SK-N-SH (cell line): ENCODE measurements around the gene STARD13.

ENCODE experiments used
- CTCF ChIP-seq: fragments of 200-600 bp; sonication (generic); IDR thresholded peaks from 2 replicates; pipeline ENCODE4 v1.6.1; 2017; ENCODE audit warnings: antibody characterized with exemption, mild to moderate bottlenecking, moderate library complexity
- EP300 ChIP-seq, 2 experiments: IDR thresholded peaks; 2 replicates each; pipeline versions ENCODE4 v1.4.0 to v1.6.1; 2012; ENCODE audit warnings: borderline replicate concordance in 1 of 2, low read depth in 1 of 2, low read length in 1 of 2
- GABPA ChIP-seq: IDR thresholded peaks from 2 replicates; pipeline ENCODE4 v1.4.0; 2012; ENCODE audit warnings: low read depth, mild to moderate bottlenecking
- JUND ChIP-seq: IDR thresholded peaks from 2 replicates; pipeline ENCODE4 v1.4.0; 2012
- MXI1 ChIP-seq: IDR thresholded peaks from 2 replicates; pipeline ENCODE4 v1.6.1; 2012; ENCODE audit warnings: mild to moderate bottlenecking, low read depth, low read length, improper control_type of control experiment
- NRF1 ChIP-seq: IDR thresholded peaks from 2 replicates; pipeline ENCODE4 v1.6.1; 2012; ENCODE audit warnings: low read depth, mild to moderate bottlenecking, low read length
- PBX3 ChIP-seq: IDR thresholded peaks from 2 replicates; pipeline ENCODE4; 2012
- POLR2AphosphoS5 ChIP-seq: IDR thresholded peaks from 2 replicates; pipeline ENCODE4 v1.6.1; 2012; ENCODE audit warnings: low read depth, low read length
- RAD21 ChIP-seq: IDR thresholded peaks from 2 replicates; pipeline ENCODE4 v1.6.1; 2012; ENCODE audit warnings: mild to moderate bottlenecking, low read length
- REST ChIP-seq: IDR thresholded peaks from 2 replicates; pipeline ENCODE4 v1.6.1; 2012; ENCODE audit warnings: mild to moderate bottlenecking, low read depth, low read length, moderate library complexity
- TAF1 ChIP-seq: IDR thresholded peaks from 2 replicates; pipeline ENCODE4 v1.6.1; 2012; ENCODE audit warnings: low read depth, mild to moderate bottlenecking, low read length, moderate library complexity, borderline replicate concordance
- USF2 ChIP-seq: fragments of 150-350 bp; IDR thresholded peaks from 2 replicates; pipeline ENCODE4 v1.6.1; 2017; ENCODE audit warnings: antibody characterized with exemption, low read length, low read depth, borderline replicate concordance
- ZBTB33 ChIP-seq: IDR thresholded peaks from 2 replicates; pipeline ENCODE4 v1.4.0; 2012; ENCODE audit warnings: low read depth, borderline replicate concordance

- TF ChIP-seq CTCF (peak; percentile 96), TAF1 (no peak), RAD21 (peak; percentile 95), GABPA (no peak), POLR2AphosphoS5 (no peak), MXI1 (no peak), NRF1 (no peak), EP300 (IDR thresholded peaks at IDR 0.05; ENCODE audit: borderline replicate concordance in 1 of 2, low read depth in 1 of 2, low read length in 1 of 2) (peak in 1 of 2 experiments; percentile 17; a peak in 1 of 4 replicates), REST (no peak), USF2 (no peak), ZBTB33 (no peak), JUND (no peak), PBX3 (peak; percentile 13; the same call in 1 of the 2 replicates)
Observed at GRCh38 chr13:33228648-33229445, 56.7 kb downstream of the STARD13 start.
